Measurements from ENCODE around the gene ANGPT4.
"Not testable (repeated sequence)": the region's sequence is repeated elsewhere in the genome, so short reads cannot be mapped to it uniquely, and the experiment has no call there.

Gene ANGPT4

DNA sequence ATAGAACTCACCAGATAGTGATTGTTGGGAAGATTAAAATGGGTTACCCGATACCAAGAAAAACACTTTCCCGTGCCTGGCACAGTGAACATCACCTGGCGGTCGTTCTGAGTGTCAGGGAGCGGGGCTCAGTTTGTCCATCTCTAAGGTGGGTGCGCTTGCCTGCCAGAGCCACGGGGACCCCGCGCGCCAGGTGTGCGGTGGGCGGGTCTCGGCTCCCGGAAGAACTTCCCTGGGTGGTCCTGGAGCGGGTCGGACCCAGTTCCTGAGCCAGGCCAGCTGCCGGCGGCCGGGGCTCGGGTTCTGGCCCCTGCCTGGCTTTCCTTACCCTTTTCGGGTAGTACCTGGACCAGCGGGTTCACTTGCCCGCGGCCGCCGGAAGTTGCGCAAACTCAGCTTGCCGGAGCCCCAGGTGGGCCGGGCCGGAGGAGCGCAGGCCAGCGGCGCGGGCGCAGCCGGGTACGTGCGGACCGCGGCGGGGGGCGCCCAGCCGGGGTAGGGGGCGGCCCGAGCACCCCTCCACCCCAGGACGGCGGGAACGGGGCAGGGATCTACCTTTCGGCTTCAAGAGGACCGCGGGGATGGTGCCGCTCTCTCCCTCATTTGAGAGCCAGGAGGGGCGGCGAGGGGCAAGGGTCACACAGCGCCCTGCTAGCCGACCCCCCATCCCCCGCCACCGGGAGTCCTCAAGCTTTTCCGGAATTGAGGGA lies 75.1 kb downstream of the ANGPT4 start:
- FAIRE-seq = no peak

DNA sequence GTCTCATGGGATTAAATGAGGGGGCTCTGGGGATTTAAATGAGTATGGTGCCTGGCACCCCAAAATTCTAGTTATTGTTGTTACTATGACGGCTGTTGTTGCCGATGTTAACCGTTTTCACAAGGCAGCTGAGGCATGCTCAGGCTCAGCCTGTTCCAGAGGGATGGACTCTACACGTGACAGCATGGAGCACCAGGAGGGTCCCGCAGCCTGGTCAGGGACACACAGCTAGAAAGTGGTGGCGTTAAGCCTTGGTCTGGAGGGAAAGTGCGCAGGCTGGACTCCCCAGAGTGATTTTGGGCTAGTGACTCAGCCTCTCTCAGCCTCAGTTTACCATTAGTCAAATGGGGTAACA lies 75.7 kb downstream of the ANGPT4 start:
- no peak for FAIRE-seq

DNA sequence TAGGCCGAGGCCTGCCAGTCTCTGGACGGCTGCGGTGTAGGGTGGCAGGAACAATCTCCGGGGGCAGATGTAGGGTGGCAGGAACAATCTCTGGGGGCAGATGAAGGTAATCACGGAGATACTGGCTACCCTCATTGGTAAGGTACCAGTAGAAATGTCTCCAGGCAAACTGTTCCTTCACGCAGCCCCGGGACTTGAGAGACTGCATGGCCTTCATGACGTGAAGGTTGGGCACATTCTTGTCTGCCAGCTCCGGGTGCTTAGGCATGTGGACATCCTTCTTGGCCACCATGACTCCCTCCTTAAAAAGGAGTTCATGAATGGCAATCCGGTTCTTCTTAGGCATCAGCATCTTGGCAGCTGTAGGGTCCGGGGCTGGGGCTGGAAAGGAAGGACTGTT lies 76.5 kb downstream of the ANGPT4 start:
- no peak for FAIRE-seq

DNA sequence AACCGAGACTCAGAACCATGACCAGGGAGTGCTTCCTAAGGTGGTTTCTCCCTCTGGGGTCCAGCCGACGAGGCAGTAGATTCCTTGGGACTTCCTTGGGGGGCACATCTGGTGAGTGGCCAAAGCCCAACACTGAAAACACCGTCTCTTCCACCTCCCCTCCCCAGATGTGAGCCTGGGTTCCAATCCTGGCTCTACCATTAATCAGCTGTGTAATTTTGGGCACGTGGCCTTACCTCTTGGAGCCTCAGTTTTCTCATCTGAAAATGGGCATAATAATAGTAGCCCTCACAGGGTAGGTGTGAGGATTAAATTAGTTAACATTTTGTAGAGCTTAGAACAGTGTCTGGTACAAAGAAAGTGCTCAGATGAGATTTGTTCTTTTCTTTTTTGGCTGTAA lies 77.1 kb downstream of the ANGPT4 start:
- no peak for FAIRE-seq

DNA sequence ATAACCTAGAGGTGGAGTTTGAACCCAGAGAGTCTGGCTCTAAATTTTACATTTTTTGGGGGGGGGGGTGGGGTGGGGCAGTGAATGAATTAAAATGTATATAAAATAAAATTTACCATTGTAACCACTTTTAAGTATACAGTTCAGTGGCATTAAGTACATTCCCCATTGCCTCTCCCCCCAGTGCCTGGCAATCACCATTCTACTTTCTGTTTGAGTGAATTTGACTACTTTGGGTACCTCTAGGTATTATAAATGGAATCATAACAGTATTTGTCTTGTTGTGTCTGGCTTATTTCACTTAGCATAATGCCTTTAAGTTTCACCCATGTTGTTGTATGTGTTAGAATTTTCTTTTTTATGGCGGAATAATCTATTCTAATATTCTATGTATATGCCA lies 79.9 kb downstream of the ANGPT4 start:
- no peak for FAIRE-seq

DNA sequence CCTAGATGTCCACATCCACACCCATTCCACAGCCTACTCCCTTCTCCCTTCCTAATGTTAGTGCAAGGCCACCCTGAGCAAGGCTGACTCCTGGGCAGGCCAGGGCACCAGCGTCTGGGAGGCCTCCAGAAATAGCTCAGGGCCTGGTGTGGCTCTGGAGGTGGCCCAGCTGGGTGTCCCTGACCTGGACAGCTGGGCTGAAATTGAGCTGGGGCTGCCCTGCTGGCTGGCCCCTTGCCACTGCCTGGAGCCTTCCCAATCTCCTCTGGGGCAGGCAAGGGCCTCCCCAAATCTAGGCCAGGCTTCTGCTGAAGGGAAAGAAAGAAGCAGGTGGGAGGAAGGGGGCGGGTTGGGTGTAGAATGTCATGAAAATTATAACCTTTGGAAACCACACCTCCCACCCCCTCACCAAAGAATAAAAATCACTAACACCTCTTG lies 80.5 kb downstream of the ANGPT4 start:
- no peak for FAIRE-seq

DNA sequence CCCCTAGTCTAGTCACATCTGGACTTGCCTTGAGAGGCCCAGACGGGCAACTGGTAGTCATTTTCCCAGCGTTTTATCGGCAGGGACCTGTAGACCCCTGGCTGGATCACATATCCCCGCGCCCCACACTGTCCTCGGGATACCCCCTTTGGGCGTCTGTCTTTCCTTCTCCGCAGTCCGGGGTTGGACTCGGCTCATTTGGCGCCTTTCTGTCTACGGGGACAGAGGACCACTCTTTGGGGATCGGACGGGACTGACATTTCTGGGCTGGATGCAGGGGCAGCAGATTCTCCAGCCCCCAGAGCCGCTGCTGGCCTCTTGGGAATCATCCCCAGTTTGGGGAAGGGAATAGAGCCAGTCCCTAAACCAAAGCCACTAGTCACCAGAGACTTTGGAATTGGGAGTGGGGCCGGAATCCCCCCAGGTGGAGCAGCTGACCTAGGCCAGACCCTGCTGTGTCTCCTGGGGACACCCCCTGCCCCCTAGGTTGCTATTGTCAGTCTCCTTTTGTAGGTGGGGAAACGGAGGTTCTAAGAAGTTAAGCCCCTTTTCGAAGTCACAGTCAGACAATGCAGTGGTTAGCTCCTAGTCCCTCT lies 81.9 kb downstream of the ANGPT4 start:
- no peak for FAIRE-seq

DNA sequence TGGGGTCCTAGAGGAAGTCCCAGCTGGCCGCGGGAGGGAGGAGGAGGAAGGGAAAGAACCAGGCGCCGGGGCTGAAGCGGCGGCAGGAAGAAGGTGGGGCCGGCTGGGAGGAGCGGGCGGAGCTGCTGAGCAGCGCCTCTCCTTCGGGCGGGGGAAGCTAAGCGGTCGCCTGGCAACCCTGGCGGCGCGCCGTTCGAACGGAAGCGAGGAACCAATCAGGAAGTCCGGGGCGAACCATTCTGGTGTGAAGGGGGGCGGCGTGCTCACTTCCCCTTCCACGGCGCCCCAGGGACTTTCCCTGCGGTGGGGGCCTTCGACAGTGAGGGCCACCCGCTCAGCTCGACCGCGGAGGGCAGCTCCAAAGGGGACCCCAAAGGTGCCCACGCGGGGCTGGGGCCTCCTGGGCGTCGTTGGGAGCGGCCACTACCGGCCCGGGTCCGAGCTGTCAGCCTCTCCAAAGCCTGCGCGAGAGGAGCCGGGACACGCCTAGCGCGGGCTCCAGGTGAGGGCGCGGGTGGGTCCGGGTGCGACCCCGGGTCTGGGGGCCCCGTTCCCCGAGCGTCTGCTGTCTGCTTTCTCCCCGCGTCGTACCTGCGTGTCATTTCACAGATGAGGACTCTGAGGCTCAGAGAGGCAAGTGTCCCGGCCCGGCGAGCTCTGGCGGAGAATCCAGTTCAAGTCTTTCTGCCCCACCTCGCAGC lies 82.5 kb downstream of the ANGPT4 start, which contains the start of gene FAM110A:
Gene FAM110A, plus strand, starts transcription at position 266 of the 701 bp plus-strand sequence. CDS start 11,090 bp downstream, outside the sequence.
- FAIRE-seq = peak; percentile 73

DNA sequence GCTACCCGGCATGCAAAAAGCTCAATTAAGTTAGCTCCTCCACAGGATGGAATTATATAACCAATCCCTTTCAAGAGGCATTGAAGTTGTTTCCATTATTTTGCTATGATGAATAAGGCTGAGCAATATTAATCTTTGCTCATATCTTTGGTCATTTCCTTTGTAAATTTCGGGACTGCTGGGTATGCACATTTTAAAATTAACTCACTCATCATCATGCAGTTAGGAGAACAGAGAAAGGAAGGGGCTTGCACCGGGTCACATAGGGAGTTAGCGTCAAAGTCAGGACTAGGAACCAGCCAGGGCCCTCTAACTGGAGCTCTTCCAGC lies 83.0 kb downstream of the ANGPT4 start:
- no peak for FAIRE-seq

DNA sequence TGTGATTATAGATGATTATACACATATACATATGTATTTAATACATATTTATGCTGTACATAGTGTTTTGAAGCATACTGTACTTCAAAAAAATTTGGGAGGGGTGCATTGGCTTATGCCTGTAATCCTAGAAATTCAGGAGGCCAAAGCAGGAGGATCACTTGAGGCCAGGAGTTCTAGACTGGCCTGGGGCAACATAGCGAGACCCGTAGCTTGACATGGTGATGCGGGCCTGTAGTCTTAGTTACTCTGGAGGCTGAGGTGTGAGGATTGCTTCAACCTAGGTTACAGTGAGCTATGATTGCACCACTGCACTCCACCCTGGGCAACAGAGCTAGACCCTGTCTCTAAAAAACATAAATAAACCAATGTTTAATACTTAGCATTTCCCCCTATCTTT lies 84.2 kb downstream of the ANGPT4 start:
- no peak for FAIRE-seq

DNA sequence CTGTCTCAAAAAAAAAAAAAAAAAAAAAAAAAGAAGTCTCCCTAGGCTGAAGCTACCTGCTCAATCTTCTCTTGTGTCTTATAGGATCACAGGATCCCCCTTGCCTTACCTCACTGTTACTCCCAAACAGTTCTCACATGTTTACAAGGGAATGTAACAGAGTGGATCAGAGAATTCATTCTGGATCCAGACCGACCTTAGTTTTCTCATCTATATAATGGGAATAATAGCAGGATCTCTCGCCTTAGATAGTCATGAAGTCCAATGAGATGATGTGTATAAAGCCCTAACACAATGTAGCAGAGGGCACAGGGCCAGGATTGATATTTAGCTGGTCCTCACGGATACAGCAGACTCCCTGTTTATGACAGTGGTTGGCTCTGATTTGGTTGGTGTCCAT lies 84.9 kb downstream of the ANGPT4 start:
- no peak for FAIRE-seq

DNA sequence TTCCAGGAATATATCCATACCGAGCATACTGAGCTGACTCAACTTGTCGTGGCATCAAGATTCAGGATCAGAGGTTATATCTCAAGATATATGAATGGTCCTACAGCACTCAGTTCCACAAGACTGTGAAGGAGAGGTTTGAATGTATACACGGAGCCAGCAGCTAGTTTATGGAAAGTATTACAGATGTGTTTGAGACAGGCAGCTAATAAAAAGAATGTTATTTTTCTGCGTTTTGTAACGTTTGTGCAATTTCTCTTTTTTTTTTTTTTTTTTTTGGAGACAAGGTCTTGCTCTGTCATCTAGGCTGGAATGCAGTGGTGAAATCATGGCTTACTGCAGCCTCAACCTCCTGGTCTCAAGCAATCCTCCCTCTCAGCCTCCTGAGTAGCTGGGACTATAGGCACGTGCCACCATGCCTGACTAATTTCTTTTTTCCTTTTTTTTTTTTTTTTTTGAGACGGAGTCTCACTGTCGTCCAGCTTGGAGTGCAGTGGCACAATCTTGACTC lies 86.1 kb downstream of the ANGPT4 start:
- no peak for FAIRE-seq

DNA sequence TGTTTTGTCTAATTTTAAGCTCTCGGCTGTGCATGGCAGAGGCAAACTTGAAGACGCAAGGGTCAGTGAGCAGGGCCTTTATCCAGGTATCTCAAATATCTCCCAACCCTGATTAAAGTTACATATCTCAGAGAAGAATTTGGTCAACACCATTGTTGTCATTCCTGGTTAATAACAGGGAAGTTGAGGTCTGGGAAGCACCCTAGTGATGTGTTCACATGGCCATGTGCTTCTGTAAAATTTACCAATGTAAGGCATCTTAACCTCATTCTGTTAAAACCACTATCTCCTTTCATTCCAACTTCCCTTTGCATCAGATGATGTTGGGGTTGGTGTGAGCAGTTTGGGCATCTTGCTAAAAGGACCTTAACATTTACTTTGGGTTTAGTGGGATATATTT lies 86.6 kb downstream of the ANGPT4 start:
- FAIRE-seq = no peak

DNA sequence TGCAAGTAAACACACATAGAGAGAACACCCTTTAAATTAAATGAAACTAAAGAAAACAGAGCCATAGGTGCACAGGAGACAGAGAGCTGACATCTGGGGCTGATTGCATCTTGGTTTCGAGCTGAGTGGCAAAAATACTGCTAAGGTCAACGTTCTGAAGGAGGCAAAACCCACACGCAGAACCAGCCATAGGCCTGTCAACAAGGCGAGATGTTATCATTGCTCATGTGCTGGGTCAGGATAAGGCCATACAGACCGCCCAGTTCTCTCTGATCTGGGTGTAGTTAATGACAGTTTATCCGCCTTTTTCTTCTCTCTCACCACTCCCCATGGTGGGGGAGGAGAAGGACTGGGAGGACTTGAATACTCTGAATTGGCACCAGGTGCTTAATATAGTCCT lies 87.1 kb downstream of the ANGPT4 start:
- no peak for FAIRE-seq

DNA sequence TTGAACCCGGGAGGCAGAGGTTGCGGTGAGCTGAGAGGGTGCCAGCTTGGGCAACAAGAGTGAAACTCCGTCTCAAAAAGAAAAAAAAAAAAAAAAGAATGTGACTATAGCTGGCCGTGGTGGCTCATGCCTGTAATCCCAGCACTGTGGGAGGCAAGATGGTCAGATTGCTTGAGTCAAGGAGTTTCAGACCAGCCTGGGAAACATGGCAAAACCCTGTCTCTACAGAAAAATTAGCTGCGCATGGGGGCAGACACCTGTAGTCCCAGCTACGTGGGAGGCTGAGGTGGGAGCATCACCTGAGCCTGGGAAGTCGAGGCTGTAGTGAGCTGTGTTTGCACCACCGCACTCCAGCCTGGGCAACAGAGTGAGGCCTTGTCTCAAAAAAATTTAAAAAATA lies 88.2 kb downstream of the ANGPT4 start:
- FAIRE-seq = not testable (repeated sequence)

DNA sequence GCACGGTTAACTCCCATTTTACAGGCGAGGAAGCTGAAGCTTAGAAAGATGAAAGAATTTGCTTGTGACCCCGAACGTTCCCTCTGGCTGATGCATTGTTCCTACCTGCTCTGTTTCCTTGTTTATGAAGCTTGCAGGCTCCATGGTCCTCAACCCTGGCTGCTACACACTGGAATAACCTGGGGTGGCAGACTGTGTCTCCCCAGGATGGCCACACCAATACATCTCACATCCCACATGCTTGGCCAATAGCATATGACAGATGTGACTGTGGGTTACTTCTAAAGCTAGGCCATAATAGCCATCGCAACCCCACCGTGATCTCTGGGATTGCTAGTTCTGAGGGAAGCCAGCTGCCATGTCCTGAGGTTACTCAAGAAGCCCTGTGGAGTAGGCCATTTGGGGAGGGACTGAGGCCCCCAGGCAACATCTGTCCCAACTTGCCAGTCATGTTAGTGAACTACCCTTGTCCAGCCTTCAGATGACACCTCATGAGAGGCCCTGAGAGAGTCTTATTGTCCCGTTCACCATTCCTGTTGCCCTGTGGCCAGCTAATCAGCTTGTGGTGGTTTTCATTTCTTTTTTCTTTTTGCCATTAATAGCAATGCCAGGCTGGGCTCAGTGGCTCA lies 89.3 kb downstream of the ANGPT4 start:
- FAIRE-seq = no peak

DNA sequence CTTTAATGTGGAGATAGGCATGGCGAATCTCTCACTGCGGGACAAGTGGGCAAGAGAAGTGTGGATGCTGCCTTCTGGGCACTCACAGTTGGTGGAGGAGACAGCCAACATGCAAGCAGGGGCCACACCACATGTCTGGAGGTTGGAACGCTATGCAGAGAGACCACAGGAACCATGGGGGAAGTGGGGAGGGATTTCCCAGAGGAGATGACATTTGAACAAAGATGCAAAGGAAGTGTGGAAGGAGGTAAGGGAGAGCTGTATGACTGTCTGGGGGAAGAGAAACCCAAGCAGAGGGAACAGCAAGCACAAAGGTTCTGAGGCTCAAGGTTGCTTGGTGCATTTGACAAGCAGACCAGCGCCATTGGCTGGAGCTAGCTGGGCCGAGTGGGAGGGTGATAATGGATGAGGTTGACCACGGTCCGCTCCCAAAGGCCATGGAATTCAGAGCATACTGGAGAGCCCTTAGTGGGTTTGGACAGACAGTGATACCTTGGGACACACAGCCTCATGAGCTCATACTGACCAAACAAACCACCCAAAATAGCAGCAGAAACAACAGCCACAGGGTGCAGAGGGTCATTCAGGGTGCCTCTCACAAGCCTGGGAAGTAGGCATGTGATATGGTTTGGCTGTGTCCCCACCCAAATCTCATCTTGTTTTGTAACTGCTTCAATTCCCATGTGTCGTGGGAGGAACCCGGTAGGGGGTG lies 90.3 kb downstream of the ANGPT4 start:
- no peak for FAIRE-seq

DNA sequence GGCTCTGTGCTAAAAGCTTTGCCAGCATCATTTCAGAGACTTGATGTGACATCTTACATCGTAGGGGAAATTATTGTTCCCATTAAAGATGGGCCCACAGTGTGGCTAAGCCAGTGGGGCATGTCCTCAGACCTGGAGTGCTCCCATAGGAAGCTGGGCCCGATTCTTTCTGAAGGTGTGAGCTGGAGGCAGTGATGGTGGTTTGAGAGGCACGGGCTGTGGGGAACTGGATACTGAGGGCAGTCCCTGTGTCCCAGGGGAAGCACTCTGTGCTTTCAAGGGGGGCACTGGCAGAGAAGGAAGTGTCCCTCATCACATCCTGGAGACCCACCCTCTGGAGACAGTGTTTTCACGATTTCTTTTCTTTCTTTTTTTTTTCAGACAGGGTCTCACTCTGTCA lies 91.2 kb downstream of the ANGPT4 start:
- FAIRE-seq = no peak

DNA sequence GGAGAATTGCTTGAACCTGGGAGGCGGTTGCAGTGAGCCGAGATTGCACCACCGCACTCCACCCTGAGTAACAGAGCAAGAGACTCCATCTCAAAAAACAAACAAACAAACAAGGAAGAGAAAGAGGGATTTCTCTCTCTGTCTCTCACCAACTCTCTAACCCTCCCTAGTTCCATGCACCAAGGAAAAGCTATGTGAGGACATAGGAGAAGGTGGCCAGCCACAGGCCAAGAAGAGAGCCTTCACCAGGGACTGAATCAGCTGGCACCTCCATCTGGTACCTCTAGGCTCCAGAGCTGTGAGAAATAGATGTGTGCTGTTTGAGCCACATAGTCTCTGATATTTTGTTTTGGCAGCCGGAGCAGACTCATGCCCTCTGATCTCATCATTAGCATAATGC lies 91.6 kb downstream of the ANGPT4 start:
- no peak for FAIRE-seq

DNA sequence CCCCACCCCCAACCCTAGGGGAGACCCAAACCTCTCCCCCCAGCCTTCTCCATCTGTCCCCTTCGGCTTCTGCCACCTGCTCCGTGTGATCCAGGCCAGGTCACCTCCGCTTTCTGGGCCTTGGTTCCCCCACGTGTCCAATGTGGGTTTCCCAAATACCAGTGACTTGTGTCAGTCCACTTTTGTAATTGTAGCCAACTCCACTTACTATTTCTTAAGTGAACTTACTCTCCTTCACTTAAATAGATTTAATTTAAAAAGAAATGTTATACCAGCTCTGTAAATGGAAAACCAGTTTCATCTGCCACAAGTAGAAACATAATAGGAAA lies 92.6 kb downstream of the ANGPT4 start:
- FAIRE-seq = no peak

DNA sequence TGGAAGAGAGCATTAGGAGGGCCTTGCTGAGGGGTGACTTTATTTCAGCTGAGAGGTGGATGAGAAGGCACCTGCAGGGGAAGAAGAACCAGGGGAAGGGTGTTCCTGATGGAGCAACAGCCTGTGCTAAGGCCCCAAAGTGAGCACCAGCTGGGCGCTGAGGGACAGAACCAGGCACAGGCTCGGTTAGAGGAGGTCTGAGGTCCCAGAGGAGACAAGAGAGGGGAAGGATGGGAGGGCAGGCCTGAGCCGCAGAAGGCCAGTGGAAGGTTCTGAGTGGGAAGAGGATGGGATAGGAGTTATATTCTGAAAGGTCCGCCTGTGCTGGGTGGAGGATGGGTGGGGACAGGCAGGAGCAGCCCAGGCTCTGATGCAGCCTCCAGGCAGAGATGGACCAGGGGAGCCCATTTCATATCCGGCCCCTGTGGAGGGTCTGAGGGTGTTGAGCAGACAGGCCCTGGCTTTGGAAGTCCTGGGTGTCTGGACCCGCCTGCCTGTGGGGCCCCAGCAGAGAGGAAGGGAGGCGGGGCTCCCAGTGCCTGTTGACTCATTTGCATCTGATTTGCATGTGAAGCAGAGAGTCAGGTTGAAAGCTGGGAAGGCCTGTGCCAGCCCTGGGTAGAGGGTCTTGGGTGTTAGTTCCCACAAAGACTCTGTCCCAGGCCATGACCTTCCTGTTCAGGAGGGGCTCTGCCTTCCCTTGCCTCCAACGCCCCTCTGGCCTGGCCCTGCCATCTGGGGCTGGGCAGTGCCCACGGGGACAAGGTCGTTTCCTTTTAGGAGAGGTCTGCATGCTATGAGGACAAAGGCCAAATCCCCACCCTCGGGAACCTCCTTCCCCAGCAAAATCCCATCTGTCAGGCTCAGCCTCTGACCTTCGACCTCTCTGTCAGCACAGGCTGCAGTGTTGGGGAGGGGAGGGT lies 93.2 kb downstream of the ANGPT4 start:
- FAIRE-seq = no peak

DNA sequence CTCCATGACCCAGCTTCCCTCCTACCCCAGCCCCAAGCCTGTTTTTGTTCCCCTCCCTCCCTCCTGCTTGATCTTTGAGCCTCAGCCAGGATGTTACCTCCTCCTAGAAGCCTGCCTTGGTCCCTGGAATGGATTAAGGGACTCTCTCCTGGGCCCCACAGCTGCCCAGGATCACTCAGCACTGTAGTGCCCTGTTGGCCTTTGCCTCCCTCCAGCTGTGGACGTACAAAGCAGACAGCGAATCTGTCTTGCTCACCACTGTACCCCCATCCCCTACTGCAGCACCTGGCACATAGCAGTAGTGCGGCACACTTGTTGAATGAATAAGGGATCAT lies 94.4 kb downstream of the ANGPT4 start:
- FAIRE-seq = no peak
